ENCODE results near the gene CREG1.
A peak's percentile ranks its signal among the peaks of the same experiment; 100 is the strongest.

The CREG1 gene

GRCh38 chr1:167502719-167503462 is 50.7 kb downstream of the CREG1 start:
- no peak for FAIRE-seq

DNA sequence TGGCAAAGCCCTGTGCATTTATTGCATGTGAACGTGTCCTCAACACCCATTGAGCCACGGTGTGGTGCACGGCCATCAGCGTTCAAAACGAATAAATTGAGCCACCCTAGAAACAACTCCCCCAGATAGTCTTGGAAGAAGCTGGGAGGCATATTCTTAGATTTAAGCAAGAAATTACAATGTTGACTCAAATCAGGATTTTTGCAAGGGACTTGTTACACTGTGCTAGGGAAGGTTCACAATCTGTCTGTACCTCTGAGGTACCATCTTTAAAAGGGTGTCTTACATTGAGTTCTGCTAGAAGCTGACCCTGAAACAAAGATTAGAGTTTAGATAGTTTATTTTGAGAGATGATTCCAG is 51.4 kb downstream of the CREG1 start:
- FAIRE-seq: no peak

DNA sequence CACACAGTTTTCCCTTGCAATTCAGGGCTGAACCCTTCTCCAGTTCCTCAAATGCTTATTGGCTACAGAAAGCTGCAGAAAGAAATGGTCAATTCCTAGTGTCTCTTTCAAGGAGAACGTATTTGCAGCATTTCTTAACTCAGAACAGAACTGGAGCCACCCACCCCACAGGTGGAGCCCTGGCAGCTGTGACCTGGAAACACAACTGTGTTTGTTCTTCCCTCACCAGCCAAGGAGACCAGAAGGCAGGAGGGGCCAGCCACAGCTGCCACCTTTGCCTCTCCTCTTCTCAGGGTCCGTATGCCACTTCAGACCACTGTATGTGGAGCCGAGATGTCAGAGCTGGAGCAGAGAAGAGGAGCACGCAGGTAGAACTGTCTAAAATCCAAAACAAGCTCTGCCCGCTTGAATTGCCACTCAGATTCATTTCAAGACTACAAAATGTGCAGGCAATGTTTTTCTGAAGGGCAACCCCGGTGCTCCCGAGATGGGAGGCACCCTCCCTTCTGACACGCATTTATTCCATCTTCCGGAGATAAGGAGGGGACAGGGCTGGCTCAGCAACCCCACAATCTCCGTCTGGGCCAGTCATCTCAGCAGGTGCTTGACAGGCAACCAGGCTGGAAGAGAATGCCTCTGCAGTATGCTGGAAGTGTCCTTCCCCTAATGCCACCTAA is 51.9 kb downstream of the CREG1 start:
- no peak for FAIRE-seq

DNA sequence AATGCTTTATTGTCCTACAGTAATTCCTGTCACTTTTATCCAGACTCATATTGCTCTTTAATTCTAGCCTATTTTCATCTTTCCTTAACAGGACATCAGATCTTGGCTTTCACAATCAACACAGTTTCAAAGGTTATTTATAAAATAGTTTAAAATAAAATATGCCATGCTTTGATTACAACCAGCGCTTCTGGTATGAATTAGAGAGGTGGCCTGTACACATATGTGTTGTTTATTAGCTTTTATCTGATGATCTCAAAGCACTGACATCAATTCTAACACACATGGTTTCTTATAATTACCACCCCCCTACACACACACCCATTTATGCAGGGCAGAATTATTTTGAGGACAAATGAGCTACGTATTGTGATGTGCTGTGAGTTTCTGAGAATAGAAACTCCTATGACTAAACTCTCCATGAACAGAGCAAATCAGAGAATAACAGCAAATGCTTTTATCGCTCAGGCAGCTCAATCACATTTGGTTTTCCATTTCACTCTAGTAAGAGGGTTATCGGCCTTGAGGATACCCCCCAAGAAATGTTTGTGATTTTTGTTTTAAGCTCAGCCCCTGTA is 53.2 kb downstream of the CREG1 start:
- FAIRE-seq: no peak

DNA sequence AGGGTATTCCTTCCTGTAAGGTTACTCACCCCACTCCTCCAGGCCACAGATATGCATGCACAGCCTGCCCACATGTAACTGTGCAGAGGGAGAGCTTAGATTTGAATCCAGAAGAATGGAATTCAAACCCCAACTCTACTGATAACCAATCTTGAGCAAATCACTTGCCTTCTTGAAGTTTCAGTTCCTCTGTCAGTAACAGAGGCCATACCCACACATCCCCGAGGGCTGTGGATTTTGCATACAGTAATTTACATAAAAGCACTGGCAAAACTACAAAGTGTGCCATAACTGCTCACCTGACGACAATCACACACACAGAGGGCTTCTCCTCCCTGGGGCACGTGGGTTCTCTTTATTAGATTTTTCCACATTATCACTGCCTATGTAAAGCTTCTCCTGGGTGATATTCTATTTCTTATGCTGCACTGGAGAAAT is 53.9 kb downstream of the CREG1 start:
- no peak for FAIRE-seq

- FAIRE-seq: no peak
Observed at GRCh38 chr1:167499106-167499505, 54.5 kb downstream of the CREG1 start.

- peak; percentile 3 for FAIRE-seq
Observed at GRCh38 chr1:167496797-167497619, 56.6 kb downstream of the CREG1 start.

GRCh38 chr1:167493372-167493771 is 60.2 kb downstream of the CREG1 start:
- FAIRE-seq: no peak

GRCh38 chr1:167492481-167492910 is 61.1 kb downstream of the CREG1 start:
- FAIRE-seq: no peak

DNA sequence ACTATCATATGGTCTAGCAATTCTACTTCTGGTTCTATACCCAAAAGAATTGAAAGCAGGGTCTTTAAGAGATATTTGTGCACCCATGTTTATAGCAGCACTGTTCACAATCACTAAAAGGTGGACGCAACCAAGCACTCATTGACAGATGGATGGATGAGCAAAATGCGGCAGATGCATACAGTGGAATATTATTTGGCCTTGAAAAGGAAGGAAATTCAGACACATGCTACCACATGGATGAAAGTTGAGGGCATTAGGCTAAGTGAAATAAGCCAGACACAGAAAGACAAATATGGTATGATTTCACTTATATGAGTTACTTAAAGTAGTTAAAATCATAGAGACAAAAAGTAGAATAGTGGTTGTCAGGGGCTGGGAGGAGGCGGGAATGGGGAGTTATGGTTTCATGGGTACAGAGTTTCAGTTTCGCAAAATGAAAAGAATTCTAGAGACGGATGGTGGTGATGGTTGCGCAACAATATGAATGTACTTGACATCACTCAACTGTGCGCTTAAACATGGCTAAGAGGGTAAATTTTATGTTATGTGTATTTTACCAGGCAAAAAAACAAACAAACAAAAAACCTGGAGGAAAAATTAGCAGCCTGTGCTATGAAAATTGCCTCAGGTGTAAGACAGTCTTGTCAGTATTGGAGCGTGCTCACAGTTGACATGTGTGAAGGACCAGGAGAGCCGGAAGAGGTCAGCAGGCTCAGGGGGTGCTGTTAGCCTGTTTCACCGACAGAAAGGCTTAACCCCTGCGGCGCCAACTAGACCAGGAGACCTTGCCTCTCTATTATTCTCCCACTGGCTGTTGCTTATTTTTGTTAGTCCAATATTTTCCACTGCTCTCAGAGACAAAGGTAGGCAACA is 61.7 kb downstream of the CREG1 start:
- no peak for FAIRE-seq
